ENCODE data around the gene STK39.

GRCh38 chr2:168024459-168024858 lies 222.9 kb downstream of the STK39 start:
- TF ChIP-seq YY1 (IDR thresholded peaks at IDR 0.05; ENCODE audit: insufficient read depth, insufficient read length), result no peak
- TF ChIP-seq SUZ12 (IDR thresholded peaks at IDR 0.05; ENCODE audit: extremely low read depth, insufficient read depth, insufficient read length), result no peak
- no peak for TF ChIP-seq ZNF274 (IDR thresholded peaks at IDR 0.05; ENCODE audit: low read depth, low read length)
